Stimulated activated memory B cell treated with anti-CD40 and anti-IgM and Interleukin-4, amounts not matched to agents 10 μg/mL and 1 μg/mL and 100 μg/mL, for 72 hours (primary cell): ENCODE results near the gene ZBTB46.
"Not testable (repeated sequence)": the region's sequence is repeated elsewhere in the genome, so short reads cannot be mapped to it uniquely, and the experiment has no call there.

Experiments
- ATAC-seq: fragments of 150-1000 bp; cut with Tn5 transposase; 2 replicates; pipeline ENCODE4 v1.10.0; 2021
- H3K27ac Mint-ChIP-seq: one replicate; pipeline ENCODE4 v1.8.0; 2022; ENCODE audit warnings: mild to moderate bottlenecking, mixed read lengths
- H3K27me3 Mint-ChIP-seq: one replicate; pipeline ENCODE4 v1.8.0; 2022; ENCODE audit warnings: mixed read lengths
- H3K36me3 Mint-ChIP-seq: one replicate; pipeline ENCODE4 v1.8.0; 2022; ENCODE audit warnings: mixed read lengths
- H3K4me1 Mint-ChIP-seq: one replicate; pipeline ENCODE4 v1.8.0; 2022; ENCODE audit warnings: mixed read lengths
- H3K4me3 Mint-ChIP-seq: one replicate; pipeline ENCODE4 v1.8.0; 2022; ENCODE audit warnings: mild to moderate bottlenecking, moderate library complexity, mixed read lengths
- H3K9me3 Mint-ChIP-seq: one replicate; pipeline ENCODE4 v1.8.0; 2022; ENCODE audit warnings: mixed read lengths

ZBTB46 gene

DNA sequence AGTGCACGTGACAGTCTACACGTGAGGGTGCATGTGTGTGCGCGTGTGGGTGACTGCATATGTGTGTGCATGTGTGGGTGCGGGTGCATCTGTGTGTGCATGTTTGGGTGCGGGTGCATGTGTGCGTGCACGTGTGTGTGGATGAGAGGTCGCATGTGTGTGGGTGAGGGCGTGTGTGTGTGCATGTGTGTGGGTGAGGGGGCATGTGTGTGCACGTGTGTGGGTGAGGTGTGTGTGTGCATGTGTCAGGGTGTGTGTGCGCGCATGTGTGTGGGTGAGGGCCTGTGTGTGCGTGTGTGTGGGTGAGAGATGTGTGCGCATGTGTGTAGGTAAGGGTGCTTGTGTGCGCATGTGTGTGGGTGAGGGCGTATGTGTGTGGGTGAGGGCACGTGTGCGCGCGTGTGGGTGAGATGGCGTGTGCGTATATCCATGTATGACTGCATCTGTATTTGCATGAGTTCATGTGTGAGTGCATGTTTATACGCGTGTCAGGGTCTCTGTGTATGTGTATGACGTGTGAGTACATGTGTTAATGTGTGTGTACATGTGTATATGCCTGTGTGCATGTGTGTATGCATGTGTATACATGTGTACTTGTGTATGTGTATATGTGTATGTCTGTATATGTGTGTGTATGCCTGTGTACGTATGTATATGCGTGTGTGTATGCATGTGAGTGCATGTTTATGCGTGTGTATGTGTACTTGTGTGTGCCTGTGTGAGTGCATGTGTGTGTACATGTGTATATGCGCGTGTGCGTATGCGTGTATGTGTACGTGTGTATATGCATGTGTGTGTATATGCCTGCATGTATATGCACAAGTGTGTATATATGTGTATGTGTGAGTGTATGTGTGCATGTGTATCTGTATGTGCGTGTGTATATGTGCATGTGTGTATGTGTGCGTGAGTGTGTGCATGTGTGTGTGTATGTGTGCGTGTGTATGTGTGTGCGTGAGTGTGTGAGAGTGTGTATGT, 98.7 kb downstream of the ZBTB46 start:
- Mint-ChIP-seq H3K4me3 (no peak overlapping the region), H3K9me3 (no peaks in the 10 kb centered on the region), H3K27ac (no peak overlapping the region), H3K27me3 (no peaks in the 10 kb centered on the region), H3K36me3 (peaks cover 26% of the 10 kb centered on the region), H3K4me1 (peaks cover 48% of the 10 kb centered on the region)
- no peak for ATAC-seq

DNA sequence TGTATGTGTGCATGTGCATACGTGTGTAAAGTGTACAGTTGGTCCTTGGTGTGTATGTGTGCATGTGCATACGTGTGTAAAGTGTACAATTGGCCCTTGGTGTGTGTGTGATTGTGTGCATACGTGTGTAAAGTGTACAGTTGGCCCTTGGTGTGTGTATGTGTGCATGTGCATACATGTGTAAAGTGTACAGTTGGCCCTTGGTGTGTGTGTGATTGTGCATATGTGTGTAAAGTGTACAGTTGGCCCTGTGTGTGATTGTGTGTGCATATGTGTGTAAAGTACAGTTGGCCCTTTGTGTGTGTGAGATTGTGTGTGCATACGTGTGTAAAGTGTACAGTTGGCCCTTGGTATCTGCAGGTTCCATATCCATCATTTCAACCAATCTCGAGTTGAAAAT, 99.7 kb downstream of the ZBTB46 start:
- peaks cover 32% of the 10 kb centered on the region for H3K36me3 Mint-ChIP-seq
- H3K27me3 Mint-ChIP-seq, result no peaks in the 10 kb centered on the region
- H3K4me3 Mint-ChIP-seq, result no peak overlapping the region

DNA sequence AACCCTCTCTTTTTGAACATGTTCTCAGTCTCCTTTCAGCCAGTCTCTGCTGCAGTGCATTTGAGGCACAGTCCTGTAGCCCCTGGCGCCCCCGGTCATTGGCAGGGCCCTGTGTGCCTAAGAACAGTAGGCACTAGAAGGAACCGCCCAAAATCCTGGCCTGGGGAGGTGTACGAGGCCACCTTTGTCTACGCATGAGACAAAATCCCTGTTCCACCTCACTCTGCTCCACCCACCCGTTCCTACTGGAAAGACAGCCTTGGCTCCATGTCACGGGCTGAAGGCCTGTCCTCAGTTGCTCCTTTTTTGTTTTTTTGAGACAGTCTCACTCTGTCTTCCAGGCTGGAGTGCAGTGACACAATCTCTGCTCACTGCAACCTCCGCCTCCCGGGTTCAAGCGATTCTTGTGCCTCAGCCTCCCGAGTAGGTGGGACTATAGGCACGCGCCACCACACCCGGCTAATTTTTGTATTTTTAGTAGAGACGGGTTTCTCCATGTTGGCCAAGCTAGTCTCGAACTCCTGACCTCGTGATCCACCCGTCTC, 100.8 kb downstream of the ZBTB46 start:
- not testable (repeated sequence) for ATAC-seq, H3K27me3 Mint-ChIP-seq, H3K4me3 Mint-ChIP-seq, H3K9me3 Mint-ChIP-seq, H3K27ac Mint-ChIP-seq
- peaks cover 36% of the 10 kb centered on the region for H3K4me1 Mint-ChIP-seq
- H3K36me3 Mint-ChIP-seq, result peaks cover 39% of the 10 kb centered on the region

More for the DNA sequence above, 99.7 kb downstream of the ZBTB46 start:
- ATAC-seq, result no peak
- Mint-ChIP-seq H3K4me1 (peaks cover 46% of the 10 kb centered on the region), H3K27ac (no peak overlapping the region), H3K9me3 (no peaks in the 10 kb centered on the region)

DNA sequence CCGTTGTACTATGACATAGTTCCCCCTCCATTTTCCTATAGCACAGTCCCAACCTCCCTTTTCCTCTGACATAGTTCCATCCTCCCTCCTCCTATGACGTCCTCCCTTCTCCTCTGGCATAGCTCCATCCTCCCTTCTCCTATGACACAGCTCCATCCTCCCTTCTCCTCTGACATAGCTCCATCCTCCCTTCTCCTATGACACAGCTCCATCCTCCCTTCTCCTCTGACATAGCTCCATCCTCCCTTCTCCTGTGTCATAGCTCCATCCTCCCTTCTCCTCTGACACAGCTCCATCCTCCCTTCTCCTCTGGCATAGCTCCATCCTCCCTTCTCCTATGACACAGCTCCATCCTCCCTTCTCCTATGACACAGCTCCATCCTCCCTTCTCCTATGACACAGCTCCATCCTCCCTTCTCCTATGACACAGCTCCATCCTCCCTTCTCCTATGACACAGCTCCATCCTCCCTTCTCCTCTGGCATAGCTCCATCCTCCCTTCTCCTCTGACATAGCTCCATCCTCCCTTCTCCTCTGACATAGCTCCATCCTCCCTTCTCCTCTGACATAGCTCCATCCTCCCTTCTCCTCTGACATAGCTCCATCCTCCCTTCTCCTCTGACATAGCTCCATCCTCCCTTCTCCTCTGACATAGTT, 108.0 kb downstream of the ZBTB46 start:
- not testable (repeated sequence) for H3K27ac Mint-ChIP-seq, H3K27me3 Mint-ChIP-seq, H3K9me3 Mint-ChIP-seq, H3K4me3 Mint-ChIP-seq, ATAC-seq
- Mint-ChIP-seq H3K4me1 (peaks cover 20% of the 10 kb centered on the region), H3K36me3 (peaks cover 78% of the 10 kb centered on the region)

DNA sequence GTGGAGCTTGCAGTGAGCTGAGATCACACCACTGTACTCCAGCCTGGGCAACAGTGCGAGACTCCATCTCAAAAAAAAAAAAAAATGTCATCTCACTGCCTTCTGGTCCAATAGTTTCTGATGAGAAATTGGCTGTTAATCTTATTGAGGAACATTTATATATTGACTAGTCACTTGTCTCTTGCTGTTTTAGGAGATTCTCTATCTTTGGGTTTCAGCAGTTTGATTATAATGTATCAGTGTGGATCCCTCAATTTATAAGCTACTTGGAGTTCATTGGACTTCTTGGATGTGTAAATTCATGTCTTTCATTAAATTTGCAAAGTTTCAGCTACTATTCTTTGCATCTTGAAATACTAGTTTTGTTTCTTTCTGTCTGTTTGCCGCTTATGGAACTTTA, 112.1 kb downstream of the ZBTB46 start:
- Mint-ChIP-seq H3K27ac (no peak overlapping the region), H3K36me3 (peaks cover 91% of the 10 kb centered on the region), H3K4me3 (no peak overlapping the region), H3K4me1 (peaks cover 30% of the 10 kb centered on the region), H3K27me3 (no peaks in the 10 kb centered on the region), H3K9me3 (peaks cover 8% of the 10 kb centered on the region)
- ATAC-seq, result no peak

DNA sequence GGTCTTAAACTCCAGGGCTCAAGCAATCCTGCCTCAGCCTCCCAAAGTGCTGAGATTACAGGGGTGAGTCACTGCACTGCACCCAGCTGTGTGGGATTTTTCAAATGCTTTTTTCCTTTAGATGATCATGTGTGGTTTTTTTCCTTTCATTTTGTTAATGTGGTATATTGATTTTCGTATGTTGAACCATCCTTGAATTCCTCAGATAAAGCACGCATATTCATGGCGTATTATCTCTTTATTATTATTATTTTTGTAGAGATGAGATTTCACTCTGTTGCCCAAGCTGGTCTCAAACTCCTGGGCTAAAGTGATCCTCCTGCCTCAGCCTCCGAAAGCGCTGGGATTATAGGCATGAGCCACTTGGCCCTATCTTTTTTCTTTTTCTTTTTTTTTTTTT, 116.2 kb downstream of the ZBTB46 start:
- no peak overlapping the region for H3K27ac Mint-ChIP-seq
- no peaks in the 10 kb centered on the region for H3K27me3 Mint-ChIP-seq
- ATAC-seq, result no peak
- peaks cover 45% of the 10 kb centered on the region for H3K4me1 Mint-ChIP-seq
- H3K9me3 Mint-ChIP-seq, result peaks cover 8% of the 10 kb centered on the region
- no peak overlapping the region for H3K4me3 Mint-ChIP-seq
- peaks cover 90% of the 10 kb centered on the region for H3K36me3 Mint-ChIP-seq

DNA sequence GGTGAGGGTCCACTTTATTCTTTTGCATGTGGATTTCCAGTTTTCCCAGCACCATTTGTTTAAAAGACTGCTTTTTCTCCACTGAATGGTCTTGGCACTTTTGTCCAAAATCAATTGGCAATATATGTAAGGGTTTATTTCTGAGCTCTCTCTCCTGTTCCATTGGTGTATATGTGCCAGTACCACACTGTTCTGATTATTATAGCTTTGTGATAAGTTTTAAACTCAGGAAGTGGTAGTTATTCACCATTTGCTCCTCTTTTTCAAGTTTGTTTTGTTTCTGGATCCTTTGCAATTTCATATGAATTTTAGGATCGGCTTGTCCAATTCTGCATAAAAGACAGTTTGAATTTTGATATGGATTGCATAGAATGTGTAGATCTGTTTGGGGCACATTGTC, 118.9 kb downstream of the ZBTB46 start:
- Mint-ChIP-seq H3K9me3 (peaks cover 2% of the 10 kb centered on the region), H3K4me3 (no peak overlapping the region)

DNA sequence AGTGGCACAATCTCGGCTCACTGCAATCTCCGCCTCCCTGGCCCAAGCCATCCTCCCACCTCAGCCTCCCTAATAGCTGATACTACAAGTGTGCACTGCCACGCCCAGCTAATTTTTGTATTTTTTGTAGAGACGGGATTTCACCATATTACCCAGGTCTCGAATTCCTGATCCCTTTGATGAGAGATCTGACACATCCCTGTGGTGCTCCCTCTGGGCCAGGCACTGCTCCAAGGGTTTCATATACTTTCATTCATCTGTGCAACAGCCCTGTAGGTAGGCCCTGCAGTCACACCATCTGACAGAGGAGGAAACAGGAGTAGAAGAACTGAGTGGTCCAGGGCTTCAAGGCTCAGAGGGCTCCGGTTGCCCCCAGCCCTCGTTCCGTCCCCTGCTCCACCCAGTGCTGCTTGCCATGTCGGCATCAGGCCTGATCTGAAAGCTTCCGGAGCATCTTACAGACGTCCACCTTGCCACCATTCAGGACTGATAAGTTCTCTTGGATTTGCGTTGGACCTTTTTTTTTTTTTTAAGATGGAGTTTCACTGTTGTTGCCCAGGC, 119.9 kb downstream of the ZBTB46 start:
- Mint-ChIP-seq H3K9me3 (peaks cover 2% of the 10 kb centered on the region), H3K36me3 (peaks cover 67% of the 10 kb centered on the region), H3K27ac (no peak overlapping the region), H3K27me3 (no peaks in the 10 kb centered on the region), H3K4me1 (peaks cover 55% of the 10 kb centered on the region), H3K4me3 (peak overlapping the region; percentile 24)
- no peak for ATAC-seq

More for the DNA sequence above, 118.9 kb downstream of the ZBTB46 start:
- no peak for ATAC-seq
- Mint-ChIP-seq H3K36me3 (peaks cover 77% of the 10 kb centered on the region), H3K27ac (no peak overlapping the region), H3K27me3 (no peaks in the 10 kb centered on the region), H3K4me1 (peaks cover 55% of the 10 kb centered on the region)

DNA sequence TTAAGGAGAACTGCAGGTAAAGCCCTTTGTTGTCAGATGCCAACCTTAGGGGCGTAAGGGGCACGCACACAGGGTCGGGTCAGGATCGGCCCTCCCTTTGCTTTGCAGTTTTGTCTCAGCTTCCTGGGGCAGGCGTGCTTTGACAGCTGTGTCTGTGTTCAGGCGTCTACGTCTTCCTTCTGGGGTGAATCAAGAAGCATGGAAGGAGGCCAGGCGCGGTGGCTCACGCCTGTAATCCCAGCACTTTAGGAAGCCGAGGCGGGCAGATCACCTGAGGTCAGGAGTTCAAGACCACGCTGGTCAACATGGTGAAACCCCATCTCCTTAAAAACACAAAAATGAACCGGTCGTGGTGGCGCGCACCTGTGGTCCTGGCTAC, 121.9 kb downstream of the ZBTB46 start:
- no peak for ATAC-seq
- H3K4me1 Mint-ChIP-seq, result peaks cover 58% of the 10 kb centered on the region
- peak overlapping the region; percentile 83 for H3K27ac Mint-ChIP-seq
- H3K36me3 Mint-ChIP-seq, result peaks cover 54% of the 10 kb centered on the region
- peak overlapping the region; percentile 90 for H3K4me3 Mint-ChIP-seq
- no peaks in the 10 kb centered on the region for H3K27me3 Mint-ChIP-seq
- no peaks in the 10 kb centered on the region for H3K9me3 Mint-ChIP-seq

DNA sequence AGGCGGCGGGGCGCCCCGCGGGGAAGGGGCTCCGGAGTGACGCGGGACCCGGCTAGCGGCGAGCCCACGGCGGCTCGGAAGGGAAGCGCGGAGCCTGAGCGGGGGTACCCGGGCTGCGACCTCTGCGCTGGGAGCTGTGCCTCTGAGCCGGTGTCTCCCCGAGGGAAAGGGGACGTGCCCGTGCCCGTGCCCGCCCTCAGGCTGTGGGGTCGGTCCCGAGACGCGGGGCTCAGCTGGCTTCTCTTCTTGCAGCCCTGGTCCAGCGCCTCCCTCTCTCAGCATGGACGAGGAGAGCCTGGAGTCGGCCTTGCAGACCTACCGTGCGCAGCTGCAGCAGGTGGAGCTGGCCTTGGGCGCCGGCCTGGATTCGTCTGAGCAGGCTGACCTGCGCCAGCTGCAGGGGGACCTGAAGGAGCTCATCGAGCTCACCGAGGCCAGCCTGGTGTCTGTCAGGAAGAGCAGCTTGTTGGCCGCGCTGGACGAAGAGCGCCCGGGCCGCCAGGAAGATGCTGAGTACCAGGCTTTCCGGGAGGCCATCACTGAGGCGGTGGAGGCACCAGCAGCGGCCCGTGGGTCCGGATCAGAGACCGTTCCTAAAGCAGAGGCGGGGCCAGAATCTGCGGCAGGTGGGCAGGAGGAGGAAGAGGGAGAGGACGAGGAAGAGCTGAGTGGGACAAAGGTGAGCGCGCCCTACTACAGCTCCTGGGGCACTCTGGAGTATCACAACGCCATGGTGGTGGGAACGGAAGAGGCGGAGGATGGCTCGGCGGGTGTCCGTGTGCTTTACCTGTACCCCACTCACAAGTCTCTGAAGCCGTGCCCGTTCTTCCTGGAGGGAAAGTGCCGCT, 122.5 kb downstream of the ZBTB46 start:
- Mint-ChIP-seq H3K36me3 (peaks cover 48% of the 10 kb centered on the region), H3K9me3 (no peaks in the 10 kb centered on the region), H3K27ac (peak overlapping the region; percentile 83), H3K4me1 (peaks cover 63% of the 10 kb centered on the region), H3K4me3 (peak overlapping the region; percentile 90), H3K27me3 (no peaks in the 10 kb centered on the region)
- ATAC-seq, result peak; percentile 15

DNA sequence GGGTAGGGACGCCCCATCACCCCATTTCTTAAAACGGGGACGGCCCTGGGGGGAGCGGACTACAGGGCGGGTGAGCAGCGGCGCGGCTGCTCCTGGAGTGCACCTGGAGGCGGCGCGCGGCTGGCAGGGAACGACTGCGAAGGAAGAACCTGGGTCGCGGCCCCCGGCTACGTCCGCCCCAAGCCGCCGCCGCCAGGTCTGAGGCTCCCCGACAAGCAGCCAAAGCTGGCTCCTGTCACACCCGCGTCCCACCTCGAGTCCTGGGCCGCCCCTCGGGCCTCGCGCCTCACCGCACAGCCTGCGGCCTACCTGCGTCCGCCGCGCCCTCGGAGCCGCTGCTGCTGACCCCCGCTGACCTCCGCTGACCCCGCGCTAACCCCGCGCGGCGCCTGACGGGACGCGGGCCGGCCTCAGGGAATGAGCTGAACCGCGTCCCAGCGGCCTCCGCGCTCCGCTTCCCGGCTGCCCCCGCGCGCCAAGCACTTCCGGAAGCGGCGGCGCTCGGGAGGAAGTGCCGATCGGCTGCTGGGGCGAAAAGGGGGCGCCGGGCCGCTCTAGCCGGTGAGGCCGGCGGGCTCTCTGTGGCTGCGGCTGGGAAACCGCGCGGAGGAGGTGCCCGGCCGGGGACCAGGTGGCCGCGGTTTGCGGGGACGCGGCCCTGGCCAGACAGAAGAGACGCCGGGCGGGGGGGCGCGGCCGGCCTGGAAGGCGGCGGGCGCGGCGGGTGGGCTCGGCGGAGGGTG, 123.3 kb downstream of the ZBTB46 start, which contains the start of the genes ARFRP1 and ZGPAT:
Gene ARFRP1 (minus strand): TSS at position 419 of the 743 bp plus-strand sequence. CDS start 885 bp downstream, outside the sequence.
Gene ZGPAT (plus strand): TSS at position 482 of the 743 bp plus-strand sequence. CDS start 542 bp downstream, outside the sequence.
- peaks cover 42% of the 10 kb centered on the region for H3K36me3 Mint-ChIP-seq
- peak within 1 kb of the TSS; percentile 90 for H3K4me3 Mint-ChIP-seq
- peaks cover 63% of the 10 kb centered on the region for H3K4me1 Mint-ChIP-seq

DNA sequence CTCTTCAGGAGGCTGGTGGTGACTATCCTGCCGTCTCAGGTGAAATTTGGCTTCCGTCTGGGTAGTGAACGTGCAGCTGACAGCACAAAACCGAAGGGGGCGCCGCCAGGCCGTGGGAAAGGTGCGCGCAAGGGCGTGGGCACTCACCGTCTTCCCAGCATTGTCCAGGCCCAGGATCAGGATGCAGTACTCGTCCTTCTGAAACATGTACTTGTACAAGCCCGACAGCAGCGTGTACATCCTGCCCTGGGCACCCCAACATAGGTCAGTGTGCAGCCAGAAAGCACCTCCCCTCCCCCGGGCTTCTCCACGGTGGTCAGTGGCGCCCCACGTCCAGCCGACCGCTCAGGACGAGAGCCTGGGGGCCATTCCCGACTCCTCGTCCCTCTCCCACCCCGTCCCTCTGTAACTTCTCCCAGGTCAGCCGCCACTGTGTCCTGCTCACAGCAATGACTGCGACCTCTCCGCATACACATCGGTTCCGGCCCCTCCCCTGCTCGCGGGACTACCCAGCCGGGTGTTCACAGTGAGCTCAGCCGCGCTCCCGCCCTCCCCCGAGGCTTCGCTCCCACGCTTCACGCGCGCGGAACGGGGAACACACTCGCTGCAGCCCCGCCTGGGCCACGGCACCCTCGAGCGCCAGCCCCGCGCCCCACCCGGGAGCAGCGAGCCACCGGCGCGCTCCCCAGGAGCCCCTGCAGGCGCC, 124.1 kb downstream of the ZBTB46 start:
- H3K4me3 Mint-ChIP-seq, result peak overlapping the region; percentile 88
- H3K4me1 Mint-ChIP-seq, result peaks cover 56% of the 10 kb centered on the region
- H3K27me3 Mint-ChIP-seq, result no peaks in the 10 kb centered on the region
- H3K9me3 Mint-ChIP-seq, result no peaks in the 10 kb centered on the region
- H3K36me3 Mint-ChIP-seq, result peaks cover 35% of the 10 kb centered on the region
- peak overlapping the region; percentile 83 for H3K27ac Mint-ChIP-seq
- peak; percentile 65 for ATAC-seq

More for the DNA sequence above, 123.3 kb downstream of the ZBTB46 start, which contains the start of the genes ARFRP1 and ZGPAT:
- H3K27ac Mint-ChIP-seq, result peak within 1 kb of the TSS; percentile 83
- no peaks in the 10 kb centered on the region for H3K27me3 Mint-ChIP-seq
- no peaks in the 10 kb centered on the region for H3K9me3 Mint-ChIP-seq
- peak; percentile 93 for ATAC-seq

DNA sequence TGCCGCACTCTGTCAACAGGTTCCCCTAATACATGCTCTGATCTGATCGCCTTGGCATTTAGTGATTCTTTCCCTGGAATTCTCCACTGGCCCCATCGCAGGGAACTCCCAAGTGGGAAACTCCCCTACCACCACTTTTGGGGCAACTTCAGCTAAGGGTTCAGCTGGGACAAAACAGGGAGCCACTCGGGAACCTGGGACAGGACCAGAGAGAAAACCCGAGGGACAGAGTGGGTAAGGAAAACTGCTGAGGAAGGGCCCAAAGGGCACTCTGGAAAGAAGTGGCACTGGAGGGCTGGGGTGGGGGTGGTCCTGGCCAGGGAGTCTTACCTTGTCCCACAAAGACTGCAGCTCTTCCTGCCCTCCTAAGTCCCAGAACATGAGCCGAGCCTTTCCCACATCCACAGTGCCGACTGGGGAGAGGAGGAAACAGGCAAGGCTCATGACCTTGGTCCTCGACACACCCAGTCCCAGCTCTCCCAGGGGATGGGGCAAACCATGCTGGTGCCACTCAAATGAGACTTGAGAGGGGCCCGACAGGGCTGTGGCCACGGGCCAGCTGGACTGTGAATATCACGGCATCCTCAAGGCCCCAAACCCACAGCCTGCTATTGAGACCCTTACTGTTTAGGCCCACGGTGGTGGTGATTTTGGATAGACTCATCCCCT, 124.9 kb downstream of the ZBTB46 start:
- H3K4me3 Mint-ChIP-seq, result peak overlapping the region; percentile 88
- no peaks in the 10 kb centered on the region for H3K27me3 Mint-ChIP-seq
- peaks cover 53% of the 10 kb centered on the region for H3K4me1 Mint-ChIP-seq
- peaks cover 29% of the 10 kb centered on the region for H3K36me3 Mint-ChIP-seq
- no peaks in the 10 kb centered on the region for H3K9me3 Mint-ChIP-seq
- ATAC-seq, result no peak
- H3K27ac Mint-ChIP-seq, result peak overlapping the region; percentile 83
